GM20000 (cell line): ENCODE data around the gene HES2.
"Not testable (repeated sequence)": the region's sequence is repeated elsewhere in the genome, so short reads cannot be mapped to it uniquely, and the experiment has no call there.

Experiments
- DNase-seq: peaks from one replicate; pipeline ENCODE4 v3.0.0; 2012; ENCODE audit warnings: low spot score
- TF ChIP-seq, protein P1 (sequence below): IDR thresholded peaks from 2 replicates; pipeline ENCODE4 v1.5.1; 2012; ENCODE audit warnings: mild to moderate bottlenecking, control low read depth; ENCODE audit errors: extremely low read depth, missing control alignments

The HES2 gene

DNA sequence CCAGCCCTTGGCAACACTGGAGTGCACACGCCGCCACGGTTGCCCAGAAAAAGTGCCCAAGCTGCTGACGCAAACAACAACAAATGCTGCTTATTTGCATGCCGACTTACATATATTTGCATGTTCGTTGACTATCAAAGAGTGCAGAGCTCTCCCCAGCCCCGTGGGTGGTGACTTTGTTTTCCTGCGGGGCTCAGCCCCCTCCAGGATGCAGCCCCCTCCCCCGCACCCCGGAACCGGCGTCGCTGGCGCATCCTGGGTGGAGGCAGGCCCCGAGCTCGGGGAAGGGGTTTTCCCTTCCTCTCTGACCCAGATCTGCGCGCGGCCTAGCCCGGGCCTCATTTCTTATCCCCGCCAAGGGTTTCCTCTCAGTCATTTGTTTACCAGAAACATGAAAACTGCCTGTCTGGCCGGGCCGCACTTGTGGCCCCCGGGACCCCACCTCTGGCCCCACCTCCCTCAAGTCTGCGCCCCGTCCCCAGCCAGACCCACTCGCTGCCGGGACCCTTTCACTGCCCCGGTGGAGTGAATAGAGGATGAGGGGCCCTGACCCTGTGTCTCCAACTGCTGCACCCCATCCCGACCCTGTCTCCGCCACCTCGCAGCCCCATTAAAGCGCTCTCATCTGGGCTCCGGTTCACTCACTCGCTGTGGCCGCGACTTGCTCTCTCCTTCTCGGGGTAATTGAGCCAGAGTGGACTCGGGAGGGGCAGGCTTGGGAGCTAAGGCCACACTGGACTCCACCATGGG lies 40.8 kb upstream of the HES2 start:
- TF ChIP-seq, protein P1, sequence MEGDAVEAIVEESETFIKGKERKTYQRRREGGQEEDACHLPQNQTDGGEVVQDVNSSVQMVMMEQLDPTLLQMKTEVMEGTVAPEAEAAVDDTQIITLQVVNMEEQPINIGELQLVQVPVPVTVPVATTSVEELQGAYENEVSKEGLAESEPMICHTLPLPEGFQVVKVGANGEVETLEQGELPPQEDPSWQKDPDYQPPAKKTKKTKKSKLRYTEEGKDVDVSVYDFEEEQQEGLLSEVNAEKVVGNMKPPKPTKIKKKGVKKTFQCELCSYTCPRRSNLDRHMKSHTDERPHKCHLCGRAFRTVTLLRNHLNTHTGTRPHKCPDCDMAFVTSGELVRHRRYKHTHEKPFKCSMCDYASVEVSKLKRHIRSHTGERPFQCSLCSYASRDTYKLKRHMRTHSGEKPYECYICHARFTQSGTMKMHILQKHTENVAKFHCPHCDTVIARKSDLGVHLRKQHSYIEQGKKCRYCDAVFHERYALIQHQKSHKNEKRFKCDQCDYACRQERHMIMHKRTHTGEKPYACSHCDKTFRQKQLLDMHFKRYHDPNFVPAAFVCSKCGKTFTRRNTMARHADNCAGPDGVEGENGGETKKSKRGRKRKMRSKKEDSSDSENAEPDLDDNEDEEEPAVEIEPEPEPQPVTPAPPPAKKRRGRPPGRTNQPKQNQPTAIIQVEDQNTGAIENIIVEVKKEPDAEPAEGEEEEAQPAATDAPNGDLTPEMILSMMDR = no peak
- DNase-seq = peak; percentile 87

DNA sequence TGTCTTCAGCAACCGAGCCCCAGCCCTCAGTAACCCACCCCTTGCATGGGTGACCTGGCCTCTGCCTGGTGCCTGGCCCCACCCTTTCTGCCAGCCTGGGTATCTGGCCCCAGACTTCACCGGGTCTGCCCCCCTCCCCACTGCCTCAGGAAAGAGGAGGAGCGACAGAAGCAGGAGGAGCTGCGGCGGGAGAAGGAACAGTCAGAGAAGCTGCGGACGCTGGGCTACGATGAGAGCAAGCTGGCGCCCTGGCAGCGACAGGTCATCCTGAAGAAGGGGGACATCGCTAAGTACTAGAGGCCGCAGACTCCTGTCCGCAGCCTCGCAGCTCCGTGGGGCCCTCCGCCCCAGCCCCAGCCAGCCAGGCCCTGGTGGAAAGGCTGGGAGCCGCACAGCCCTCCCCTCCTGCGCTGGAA lies 40.1 kb upstream of the HES2 start:
- TF ChIP-seq, protein P1 = no peak
- DNase-seq = no peak

DNA sequence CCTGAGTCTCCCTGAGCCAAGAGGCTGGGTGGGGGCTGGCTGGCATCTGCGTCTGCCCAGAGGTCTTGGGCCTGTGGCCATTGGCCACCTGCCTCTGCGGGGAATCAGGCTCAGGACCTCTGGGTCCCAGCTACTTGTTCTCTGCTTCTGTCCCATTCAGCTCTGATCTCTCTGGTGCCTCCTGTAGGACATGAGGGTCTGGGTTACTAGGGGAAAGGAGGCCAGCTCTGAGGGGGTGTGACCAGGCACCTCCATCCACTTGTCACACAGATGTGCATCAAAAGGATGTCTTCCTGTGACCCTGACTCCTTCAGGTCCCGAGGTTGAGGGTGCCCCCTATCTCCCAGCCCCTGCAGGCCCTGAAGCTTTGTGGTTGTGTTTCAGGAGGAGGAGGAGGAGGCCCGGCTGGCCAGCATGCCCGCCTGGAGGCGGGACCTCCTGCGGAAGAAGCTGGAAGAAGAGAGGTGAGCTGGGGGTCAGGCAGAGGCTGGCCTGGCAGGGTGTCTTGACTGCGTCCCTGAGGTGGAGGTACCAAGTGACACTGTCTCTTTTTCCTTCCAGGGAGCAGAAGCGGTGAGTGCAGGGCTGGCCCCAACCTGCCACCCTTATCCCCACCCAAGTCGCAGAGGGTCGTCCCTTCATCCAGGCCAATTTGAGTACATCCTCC lies 37.2 kb upstream of the HES2 start:
- no peak for DNase-seq
- TF ChIP-seq, protein P1 = no peak

DNA sequence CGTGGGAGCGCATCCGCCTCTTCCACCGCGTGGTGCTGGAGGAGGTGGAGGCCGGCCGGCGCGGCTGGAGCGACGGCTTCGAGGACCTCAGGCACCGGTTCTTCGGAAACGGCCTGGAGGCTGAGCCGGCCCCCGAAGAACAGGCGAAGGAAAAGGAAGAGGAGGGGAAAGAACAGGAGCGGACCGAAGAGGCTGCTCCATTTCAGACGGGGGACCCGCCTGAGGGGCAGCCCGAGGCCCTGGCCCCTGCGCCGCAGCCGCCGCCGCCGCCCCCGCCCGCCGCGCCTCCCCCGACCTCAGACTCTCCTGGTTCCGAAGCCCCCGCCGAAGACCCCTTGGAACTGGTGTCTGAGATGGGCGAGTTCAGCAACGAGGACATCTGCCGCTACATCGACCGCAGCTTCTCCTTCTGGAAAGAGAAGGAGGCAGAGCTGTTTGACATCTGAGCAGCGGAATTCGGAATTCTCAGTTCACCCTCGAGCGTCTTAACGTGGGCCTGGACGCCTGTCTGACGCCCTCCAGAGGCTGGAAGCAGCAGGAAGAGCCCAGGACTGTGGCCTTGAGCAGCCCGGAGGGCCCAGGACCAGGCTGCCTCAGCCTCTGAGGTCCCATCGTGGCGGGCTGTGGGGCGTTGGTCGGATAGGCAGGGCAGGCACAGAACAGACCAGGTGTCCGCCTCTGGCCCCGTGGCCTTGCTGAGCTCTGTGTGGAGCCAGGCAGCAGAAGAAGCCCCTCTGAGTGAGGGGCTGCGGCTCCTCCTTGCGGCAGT lies 36.2 kb upstream of the HES2 start:
- DNase-seq = not testable (repeated sequence)

DNA sequence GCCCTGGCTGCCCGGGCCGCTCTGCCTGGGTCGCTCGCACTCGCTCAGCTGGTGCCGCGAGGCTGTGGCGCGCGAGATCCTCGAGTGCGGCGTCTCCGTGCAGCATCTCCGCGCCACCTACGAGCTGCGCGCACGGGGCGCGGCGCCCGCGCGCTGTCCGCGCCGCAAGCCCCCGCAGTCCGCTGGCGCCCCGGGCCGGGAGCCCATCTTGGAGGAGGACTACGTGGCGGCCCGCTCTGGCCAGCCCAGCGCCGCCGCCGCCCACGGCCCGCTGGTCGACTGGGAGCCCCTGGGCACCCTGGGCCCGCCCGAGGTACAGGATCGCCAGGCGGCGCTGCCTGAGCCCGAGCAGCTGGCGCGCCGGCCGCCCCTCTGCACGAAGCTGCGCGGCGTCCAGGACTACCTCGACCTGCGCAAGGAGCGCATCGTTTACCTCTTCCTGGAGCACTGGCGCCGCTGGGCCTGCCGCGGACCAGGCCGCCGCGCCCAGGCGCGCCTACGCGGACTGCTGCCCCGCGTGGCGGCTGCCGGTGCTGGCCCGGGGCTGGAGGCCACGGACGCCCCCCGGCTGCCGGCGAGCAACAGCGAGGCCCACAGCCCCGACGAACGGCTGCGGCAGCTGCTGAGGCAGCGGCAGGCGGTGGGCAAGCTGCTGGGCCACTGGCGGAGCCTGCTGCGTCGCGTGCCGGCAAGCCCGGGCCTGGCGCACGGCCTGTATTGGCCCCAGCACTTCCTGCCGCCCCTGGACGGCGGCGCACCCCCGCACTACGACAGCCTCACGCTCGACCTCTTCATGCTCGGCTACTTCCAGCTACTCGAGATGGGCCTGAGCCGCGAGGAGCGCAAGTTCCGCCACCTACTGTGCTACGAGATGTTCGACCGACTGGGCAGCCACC lies 35.4 kb upstream of the HES2 start:
- TF ChIP-seq, protein P1 = peak; percentile 8
- DNase-seq = no peak

DNA sequence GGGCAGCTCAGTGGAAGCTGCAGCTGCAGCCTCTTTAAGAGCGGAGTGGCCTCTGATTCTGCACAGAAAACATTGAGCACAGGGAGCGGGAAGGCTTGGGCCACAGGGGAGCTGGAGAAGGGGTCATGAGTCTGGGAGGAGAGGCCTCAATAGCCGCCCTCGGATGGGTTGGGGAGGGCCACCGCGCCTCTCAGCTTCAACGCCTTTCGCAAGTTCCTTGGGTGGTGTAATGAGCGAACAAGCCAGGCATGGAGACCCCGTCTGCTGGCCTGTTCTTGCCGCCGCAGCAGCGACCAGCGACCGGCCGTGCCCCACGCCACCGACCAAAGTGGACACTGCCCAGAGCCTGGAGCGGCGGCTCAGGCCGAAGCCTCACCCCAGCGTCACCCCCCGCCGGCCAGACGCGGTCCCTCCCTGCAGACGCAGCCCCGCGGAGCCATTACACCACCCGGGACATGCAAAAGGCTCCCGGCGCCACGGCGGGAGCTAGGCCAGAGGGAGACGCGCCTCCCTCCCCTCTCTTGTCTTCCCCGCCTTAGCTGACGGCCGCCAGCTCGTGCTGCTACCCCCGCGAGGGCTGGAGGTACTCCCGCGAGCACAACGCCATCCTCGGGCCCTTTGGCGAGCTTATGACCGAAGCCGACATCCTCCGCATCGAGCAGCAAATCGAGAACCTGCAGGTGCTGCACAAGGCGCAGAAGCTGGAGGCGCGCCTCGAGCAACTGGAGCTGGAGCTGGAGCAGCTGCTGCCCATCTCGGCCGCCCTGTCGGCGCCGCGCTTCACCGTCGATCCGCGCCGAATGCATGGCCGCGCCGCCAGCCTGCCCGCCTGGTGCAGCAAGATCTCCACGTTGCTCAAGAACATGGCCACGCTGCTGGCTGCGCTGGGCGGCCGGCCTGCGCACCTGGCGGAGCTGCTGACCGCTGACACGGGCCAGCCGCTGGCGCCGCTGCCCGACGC lies 34.5 kb upstream of the HES2 start:
- DNase-seq = not testable (repeated sequence)

DNA sequence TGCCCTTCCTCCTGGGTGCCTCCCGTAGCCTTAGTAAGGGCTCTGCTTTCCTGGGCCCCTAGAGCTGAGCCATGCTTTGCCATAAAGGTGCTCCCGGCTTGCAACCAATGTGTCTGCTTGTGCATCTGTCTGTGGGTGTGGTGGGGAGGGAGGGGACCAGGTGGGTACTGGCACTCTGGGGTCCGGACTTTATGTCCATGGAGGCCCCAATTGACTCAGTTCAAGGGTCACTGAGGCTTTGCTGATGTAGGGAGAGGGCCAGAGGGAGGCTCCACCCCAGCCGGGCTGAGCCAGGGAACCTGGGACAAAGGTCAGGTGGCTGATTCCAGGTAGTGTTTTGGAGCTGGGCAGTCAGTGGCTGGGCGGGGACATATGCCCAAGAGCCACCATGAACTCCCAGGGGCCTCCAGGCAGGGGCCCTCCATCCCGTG lies 31.2 kb upstream of the HES2 start:
- TF ChIP-seq, protein P1 = no peak
- DNase-seq = no peak

DNA sequence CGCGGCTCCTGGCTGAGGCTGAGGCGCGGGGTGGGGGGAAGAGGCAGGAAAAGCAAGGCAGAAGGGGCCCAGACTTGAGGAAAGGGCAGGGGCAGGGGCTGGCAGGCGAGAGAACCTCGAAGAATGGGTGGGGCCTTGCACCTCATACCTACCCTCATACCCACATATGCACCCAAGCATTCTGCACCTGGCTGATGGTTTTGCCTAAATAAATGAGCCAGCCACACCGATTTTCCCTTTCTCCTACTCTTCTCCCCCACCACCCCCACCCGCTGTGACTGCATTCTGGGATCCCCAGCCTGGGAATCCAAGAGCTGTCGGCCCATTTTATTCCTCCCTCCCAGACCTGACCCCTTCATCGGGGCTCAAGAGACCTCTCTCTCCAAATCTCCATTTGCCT lies 30.8 kb upstream of the HES2 start:
- DNase-seq = not testable (repeated sequence)
